ENCODE data around the gene CALU.

The CALU gene

GRCh38 chr7:128725531-128725930 is 13.6 kb upstream of the CALU start:
- no peak for DNase-seq (ENCODE audit: low read depth)

- DNase-seq (ENCODE audit: low read depth), result no peak
Observed at GRCh38 chr7:128726059-128726736, 13.0 kb upstream of the CALU start.

GRCh38 chr7:128726737-128727072 is 12.5 kb upstream of the CALU start:
- DNase-seq (ENCODE audit: low read depth), result no peak

- no peak for DNase-seq (ENCODE audit: low read depth)
Observed at GRCh38 chr7:128727239-128727638, 11.9 kb upstream of the CALU start.

GRCh38 chr7:128728598-128728997 is 10.6 kb upstream of the CALU start:
- no peak for DNase-seq (ENCODE audit: low read depth)

- DNase-seq (ENCODE audit: low read depth), result no peak
Observed at GRCh38 chr7:128729494-128729893, 9.7 kb upstream of the CALU start.

GRCh38 chr7:128731184-128731583 is 8.0 kb upstream of the CALU start:
- no peak for DNase-seq (ENCODE audit: low read depth)

- no peak for DNase-seq (ENCODE audit: low read depth)
Observed at GRCh38 chr7:128732521-128733277, 6.5 kb upstream of the CALU start.

GRCh38 chr7:128733278-128733645 is 5.9 kb upstream of the CALU start:
- no peak for DNase-seq (ENCODE audit: low read depth)

- DNase-seq (ENCODE audit: low read depth), result no peak
Observed at GRCh38 chr7:128734890-128735289, 4.3 kb upstream of the CALU start.

GRCh38 chr7:128735436-128735835 is 3.7 kb upstream of the CALU start:
- DNase-seq (ENCODE audit: low read depth), result no peak

- DNase-seq (ENCODE audit: low read depth), result no peak
Observed at GRCh38 chr7:128737441-128737840, 1.7 kb upstream of the CALU start.

GRCh38 chr7:128737867-128738385 is 1.2 kb upstream of the CALU start:
- DNase-seq (ENCODE audit: low read depth), result peak; percentile 64

- DNase-seq (ENCODE audit: low read depth), result no peak
Observed at GRCh38 chr7:128738570-128739047, 550 bp upstream of the CALU start.

- no peak for DNase-seq (ENCODE audit: low read depth)
Observed at GRCh38 chr7:128739990-128740682, 977 bp downstream of the CALU start.

GRCh38 chr7:128740996-128741395 is 1.8 kb downstream of the CALU start:
- no peak for DNase-seq (ENCODE audit: low read depth)

- no peak for DNase-seq (ENCODE audit: low read depth)
Observed at GRCh38 chr7:128741491-128741890, 2.3 kb downstream of the CALU start.

- DNase-seq (ENCODE audit: low read depth), result peak; percentile 65
Observed at GRCh38 chr7:128742206-128742605, 3.0 kb downstream of the CALU start.

GRCh38 chr7:128743112-128743772 is 4.1 kb downstream of the CALU start:
- no peak for DNase-seq (ENCODE audit: low read depth)

GRCh38 chr7:128744366-128744905 is 5.3 kb downstream of the CALU start:
- DNase-seq (ENCODE audit: low read depth), result no peak

- no peak for DNase-seq (ENCODE audit: low read depth)
Observed at GRCh38 chr7:128745706-128746105, 6.5 kb downstream of the CALU start.

Measured in HS-5 (cell line).